ENCODE measurements around the gene MTERF1. TPM values are rescaled to one million over a fixed set of nuclear protein-coding genes. Genes with fewer than 3 reads are reported as not detected.
"Not testable (repeated sequence)": the region's sequence is repeated elsewhere in the genome, so short reads cannot be mapped to it uniquely, and the experiment has no call there.

MTERF1 gene, protein sequence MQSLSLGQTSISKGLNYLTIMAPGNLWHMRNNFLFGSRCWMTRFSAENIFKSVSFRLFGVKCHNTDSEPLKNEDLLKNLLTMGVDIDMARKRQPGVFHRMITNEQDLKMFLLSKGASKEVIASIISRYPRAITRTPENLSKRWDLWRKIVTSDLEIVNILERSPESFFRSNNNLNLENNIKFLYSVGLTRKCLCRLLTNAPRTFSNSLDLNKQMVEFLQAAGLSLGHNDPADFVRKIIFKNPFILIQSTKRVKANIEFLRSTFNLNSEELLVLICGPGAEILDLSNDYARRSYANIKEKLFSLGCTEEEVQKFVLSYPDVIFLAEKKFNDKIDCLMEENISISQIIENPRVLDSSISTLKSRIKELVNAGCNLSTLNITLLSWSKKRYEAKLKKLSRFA
- polyA plus RNA-seq (ENCODE audit: insufficient read length in 12 of 12), result 10 to 100 TPM in 9 of 12 donors, 1 to 10 TPM in 2, not detected in 1; 7.2 to 14.0 (median 11.4) TPM
- long read RNA-seq, donor 1, partial matches to known transcripts, result 0 of 3 reads
- long read RNA-seq, donor 1, other reads (novel, unspliced or antisense), result 0 of 3 reads
- long read RNA-seq, donor 2, transcript MTERF1-201 (3 exons, 1,997 nt), result major isoform, 6 of 7 reads
- long read RNA-seq, donor 2, partial matches to known transcripts, result 0 of 7 reads
- long read RNA-seq, donor 2, other reads (novel, unspliced or antisense), result 0 of 7 reads
- long read RNA-seq, donor 3, partial matches to known transcripts, result 0 of 2 reads
- long read RNA-seq, donor 3, other reads (novel, unspliced or antisense), result 0 of 2 reads
- long read RNA-seq, donor 4, result 0 reads
- long read RNA-seq, donor 5, partial matches to known transcripts, result 0 of 3 reads
- long read RNA-seq, donor 5, other reads (novel, unspliced or antisense), result 0 of 3 reads
- long read RNA-seq, donor 6, transcript MTERF1-201 (3 exons, 1,997 nt), result major isoform, 7 of 7 reads
- long read RNA-seq, donor 6, partial matches to known transcripts, result 0 of 7 reads
- long read RNA-seq, donor 6, other reads (novel, unspliced or antisense), result 0 of 7 reads
- long read RNA-seq, donor 7, partial matches to known transcripts, result 0 of 2 reads
- long read RNA-seq, donor 7, other reads (novel, unspliced or antisense), result 0 of 2 reads
- long read RNA-seq, donor 8, partial matches to known transcripts, result 0 of 6 reads
- long read RNA-seq, donor 8, other reads (novel, unspliced or antisense), result 0 of 6 reads
- long read RNA-seq, donor 9, partial matches to known transcripts, result 0 of 2 reads
- long read RNA-seq, donor 9, other reads (novel, unspliced or antisense), result 0 of 2 reads
- long read RNA-seq, donor 10, transcript MTERF1-201 (3 exons, 1,997 nt), result major isoform, 5 of 6 reads
- long read RNA-seq, donor 10, partial matches to known transcripts, result 0 of 6 reads
- long read RNA-seq, donor 10, other reads (novel, unspliced or antisense), result 0 of 6 reads
- long read RNA-seq, donor 11, partial matches to known transcripts, result 247 of 269 reads
- long read RNA-seq, donor 11, other reads (novel, unspliced or antisense), result 21 of 269 reads

GRCh38 chr7:91880413-91881241 is at the start of gene MTERF1:
Gene MTERF1, minus strand, starts transcription at chr7:91880702. Its CDS starts 619 bp downstream, at chr7:91880083.
- peak; percentile 95 for DNase-seq

GRCh38 chr7:91929463-91929862 is 49.0 kb upstream of the MTERF1 start:
- DNase-seq, result no peak

DNA sequence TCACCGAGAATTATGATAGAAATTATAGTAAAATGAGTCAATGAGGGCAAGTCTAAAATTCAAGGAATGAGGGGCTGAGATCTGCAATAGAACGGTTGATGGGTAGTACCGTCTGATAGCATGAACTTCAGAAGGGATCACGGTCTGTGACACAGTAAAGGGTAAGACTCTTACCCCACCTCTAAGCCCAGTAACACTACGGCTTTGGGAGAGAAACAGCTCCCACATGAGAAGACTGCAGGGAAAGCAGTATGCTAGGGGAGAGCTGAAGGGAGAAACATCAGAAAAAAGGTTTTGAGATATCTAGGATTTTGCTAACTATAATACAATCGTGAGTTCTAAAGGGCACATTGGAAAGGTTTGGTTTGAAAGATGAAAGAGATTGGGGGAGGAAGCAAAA is 47.4 kb upstream of the MTERF1 start:
- DNase-seq, result no peak

GRCh38 chr7:91922857-91923256 is 42.4 kb upstream of the MTERF1 start:
- no peak for DNase-seq

DNA sequence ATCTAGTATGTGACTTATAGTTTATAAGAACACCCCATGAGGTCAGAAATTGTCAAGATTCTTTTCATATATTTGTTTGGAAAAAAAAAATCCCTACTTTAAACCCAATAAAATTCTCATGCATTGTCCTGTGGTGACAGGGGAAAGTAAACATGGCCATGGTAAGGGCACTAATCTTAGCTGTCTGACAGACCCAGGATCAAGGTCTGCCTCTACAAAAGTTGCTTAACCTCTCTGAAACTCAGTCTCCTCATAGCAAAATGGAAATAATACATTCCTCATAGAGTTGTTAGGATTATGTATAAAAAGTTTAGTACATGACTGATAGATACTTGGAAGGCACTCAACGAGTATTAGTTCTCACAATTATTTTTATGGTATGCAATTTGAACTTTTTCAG is 37.9 kb upstream of the MTERF1 start:
- DNase-seq, result no peak

DNA sequence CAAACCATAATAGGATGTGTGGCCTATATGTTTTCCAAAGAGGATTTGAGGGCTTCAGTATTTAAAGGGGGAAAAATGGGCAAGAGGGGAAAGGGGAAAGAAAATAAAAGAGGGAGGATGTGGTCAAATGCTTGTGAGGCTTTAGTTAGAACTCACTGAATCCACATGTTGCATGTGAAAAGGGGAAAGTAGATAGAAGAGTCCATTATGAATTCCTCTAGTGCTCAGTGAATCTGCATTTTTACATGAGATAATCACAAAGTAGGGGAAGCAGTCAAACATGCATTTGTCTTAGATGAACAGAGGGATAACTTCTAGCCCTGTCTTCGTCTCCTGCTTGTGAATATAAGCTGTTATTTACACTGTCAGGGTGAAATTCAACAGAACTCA is 35.5 kb upstream of the MTERF1 start:
- DNase-seq, result no peak

DNA sequence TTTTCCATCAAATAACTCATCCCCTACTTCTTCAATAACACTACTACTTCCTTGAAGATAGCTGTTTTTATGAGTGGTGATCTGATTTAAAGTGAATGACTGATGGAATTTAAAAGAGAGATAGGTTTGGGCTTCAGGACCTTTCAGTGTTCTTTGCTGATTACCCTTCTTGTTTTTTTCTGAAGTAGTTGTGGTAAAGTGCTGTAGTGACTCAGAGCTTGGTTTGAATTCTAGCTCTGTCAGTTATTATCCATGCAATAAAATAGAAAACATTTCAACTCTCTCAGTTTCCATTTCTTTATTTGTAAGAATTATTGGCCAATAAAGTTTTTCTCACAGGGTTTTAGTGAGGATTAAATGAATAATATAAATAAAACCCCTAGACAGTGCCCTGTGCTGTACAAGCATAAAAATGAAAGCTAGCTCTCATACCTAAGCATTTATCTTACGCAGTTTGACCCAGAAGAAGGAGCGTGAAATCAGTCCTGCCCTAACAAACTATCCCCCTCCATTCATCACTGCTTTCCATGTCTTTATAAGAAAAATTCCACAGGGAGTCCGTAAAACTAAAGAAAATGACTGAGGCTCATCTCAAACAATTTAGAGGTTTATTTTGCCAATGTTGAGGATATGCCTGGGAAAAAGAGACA is 35.0 kb upstream of the MTERF1 start:
- DNase-seq, result no peak

GRCh38 chr7:91913612-91914011 is 33.1 kb upstream of the MTERF1 start:
- no peak for DNase-seq

DNA sequence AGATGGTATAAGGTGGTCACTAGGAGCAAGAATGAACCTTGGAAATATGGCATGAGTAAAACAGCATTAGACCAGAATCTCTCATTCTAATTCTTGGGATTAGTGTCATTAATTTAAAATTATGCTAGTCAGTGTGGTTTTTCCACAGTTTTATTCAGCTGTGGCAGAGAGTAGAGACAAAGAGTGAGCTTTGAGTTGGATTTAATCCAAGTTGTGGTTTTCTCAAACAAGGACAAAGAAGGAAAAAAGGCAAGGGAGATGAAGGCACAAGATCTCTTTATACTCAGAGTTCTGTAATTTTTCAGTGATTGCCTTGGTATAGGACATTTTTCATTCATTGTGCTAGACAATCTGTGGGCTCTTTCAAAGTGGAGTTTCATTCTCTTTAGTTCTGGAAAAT is 32.0 kb upstream of the MTERF1 start:
- DNase-seq, result no peak

- DNase-seq, result no peak
Measured at GRCh38 chr7:91911121-91911520, 30.6 kb upstream of the MTERF1 start.

DNA sequence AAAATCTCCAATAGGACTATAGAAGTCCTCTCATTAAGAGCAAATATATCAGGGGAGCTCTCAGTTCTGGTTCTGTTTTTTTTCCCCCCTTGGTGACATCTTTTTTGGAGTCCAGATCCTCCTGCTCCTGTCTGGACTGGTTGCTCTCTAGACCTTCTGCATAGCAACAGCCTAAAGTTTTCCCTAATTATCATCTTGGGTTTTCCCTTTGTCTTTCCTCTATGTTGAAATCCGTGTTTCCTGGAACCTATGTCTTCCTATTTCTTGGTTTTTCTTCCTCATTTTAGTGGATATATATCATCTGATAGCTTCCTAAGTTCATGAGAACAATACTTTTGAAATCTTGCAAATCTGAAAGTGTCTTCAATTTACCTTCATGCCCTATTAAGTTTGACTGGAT is 29.7 kb upstream of the MTERF1 start:
- DNase-seq, result no peak

GRCh38 chr7:91899563-91899962 is 19.1 kb upstream of the MTERF1 start:
- no peak for DNase-seq

- DNase-seq, result no peak
Measured at GRCh38 chr7:91898240-91898992, 17.9 kb upstream of the MTERF1 start.

DNA sequence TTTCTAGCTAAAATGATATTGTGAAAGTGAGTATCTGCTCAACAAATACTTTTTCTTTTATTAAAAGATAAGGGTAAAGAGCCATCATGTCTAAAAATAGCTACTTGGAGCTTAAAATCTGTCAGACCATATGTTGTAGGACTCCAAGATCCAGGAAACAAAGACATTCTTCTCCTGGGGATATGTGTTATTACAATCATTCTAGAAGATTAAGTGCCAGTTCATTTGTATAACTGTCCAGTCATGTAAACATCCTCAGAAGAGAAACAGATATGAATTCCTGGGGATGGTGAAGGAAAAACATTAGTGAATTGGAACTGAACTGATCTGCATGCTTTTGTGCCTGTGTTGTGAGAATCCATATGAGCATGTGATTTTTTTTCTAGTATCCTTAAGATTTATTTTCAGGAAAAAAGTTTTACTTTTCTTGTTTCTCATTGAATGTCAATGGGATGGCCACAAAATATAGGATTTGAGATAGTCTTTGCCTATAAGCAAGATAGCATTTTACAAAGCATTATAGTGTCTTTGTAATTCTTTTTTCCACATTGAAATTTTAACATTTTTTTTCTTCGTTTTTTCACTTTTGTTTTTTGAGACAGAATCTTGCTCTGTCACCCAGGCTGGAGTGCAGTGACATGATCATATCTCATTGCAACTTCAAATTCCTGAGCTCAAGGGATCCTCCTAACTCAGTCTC is 14.4 kb upstream of the MTERF1 start:
- DNase-seq, result no peak

DNA sequence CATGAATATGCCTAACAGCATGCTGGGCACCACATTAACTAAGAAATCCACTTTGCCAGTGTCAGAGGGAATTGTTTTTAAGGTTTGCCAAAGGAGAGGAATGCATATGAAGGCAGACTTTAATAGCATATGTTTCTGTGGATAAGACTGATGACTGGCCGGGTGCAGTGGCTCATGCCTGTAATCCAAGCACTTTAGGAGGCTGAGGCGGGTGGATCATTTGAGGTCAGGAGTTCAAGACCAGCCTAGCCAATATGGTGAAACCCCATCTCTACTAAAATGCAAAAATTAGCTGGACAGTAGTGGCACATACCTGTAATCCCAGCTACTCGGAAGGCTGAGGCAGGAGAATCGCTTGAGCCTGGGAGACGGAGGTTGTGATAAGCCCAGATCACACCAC is 13.2 kb upstream of the MTERF1 start:
- not testable (repeated sequence) for DNase-seq

DNA sequence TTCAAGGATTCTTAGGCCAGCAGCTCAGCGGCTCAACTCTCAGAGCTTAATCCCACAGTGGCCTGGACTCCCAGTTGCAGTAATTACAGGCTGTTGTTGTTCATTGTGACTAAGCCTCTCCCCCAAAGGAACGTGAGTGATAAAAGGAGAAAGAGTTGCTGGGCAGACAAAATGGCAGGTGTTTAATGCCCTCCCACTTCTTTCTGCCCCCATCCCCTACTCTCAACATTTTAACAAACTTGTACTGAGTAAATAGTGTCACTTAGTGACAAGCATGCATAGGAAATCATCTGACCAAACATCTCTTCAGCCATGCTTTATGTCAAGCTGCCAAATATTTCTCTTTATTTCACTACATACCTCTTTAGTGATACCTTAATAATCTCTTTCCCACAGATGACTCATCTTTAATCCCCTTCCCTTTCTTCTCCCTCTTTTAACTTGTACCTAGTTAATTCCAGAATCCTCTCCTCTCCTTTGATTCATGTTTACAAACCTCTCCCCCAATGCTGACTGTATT is 12.4 kb upstream of the MTERF1 start:
- no peak for DNase-seq

GRCh38 chr7:91892099-91892705 is 11.7 kb upstream of the MTERF1 start:
- no peak for DNase-seq
